Activated gamma-delta T cell treated with Interleukin-2 at 50 U/mL for 16 hours (primary cell): Measurements from ENCODE around the gene ARID3B.
A peak's percentile ranks its signal among the peaks of the same experiment; 100 is the strongest.
"Not testable (repeated sequence)": the region's sequence is repeated elsewhere in the genome, so short reads cannot be mapped to it uniquely, and the experiment has no call there.

ENCODE experiments used
- DNase-seq: peaks from one replicate; pipeline ENCODE4 v3.0.0-alpha.2; 2020

The ARID3B gene

GRCh38 chr15:74540761-74541493, at the start of gene ARID3B:
ARID3B (plus strand) TSS chr15:74541220; CDS start chr15:74543937, 2,717 bp downstream.
- peak; percentile 97 for DNase-seq

GRCh38 chr15:74496648-74497047, 44.4 kb upstream of the ARID3B start:
- no peak for DNase-seq

- no peak for DNase-seq
These were observed 43.4 kb upstream of the ARID3B start for GRCh38 chr15:74497584-74497983.

- DNase-seq: no peak
These were observed 41.7 kb upstream of the ARID3B start for GRCh38 chr15:74499366-74499765.

GRCh38 chr15:74500401-74500800, 40.6 kb upstream of the ARID3B start:
- DNase-seq: no peak

GRCh38 chr15:74502301-74502700, 38.7 kb upstream of the ARID3B start:
- no peak for DNase-seq

GRCh38 chr15:74504418-74504817, 36.6 kb upstream of the ARID3B start:
- no peak for DNase-seq

- DNase-seq: no peak
These were observed 36.2 kb upstream of the ARID3B start for GRCh38 chr15:74504836-74505235.

- DNase-seq: no peak
These were observed 35.0 kb upstream of the ARID3B start for GRCh38 chr15:74505837-74506514.

GRCh38 chr15:74506515-74506840, 34.5 kb upstream of the ARID3B start:
- DNase-seq: no peak

- DNase-seq: no peak
These were observed 29.4 kb upstream of the ARID3B start for GRCh38 chr15:74511583-74511982.

- not testable (repeated sequence) for DNase-seq
These were observed 27.0 kb upstream of the ARID3B start for GRCh38 chr15:74514059-74514458.

- DNase-seq: no peak
These were observed 23.9 kb upstream of the ARID3B start for GRCh38 chr15:74517096-74517495.

GRCh38 chr15:74519311-74519710, 21.7 kb upstream of the ARID3B start:
- DNase-seq: no peak

- DNase-seq: no peak
These were observed 20.6 kb upstream of the ARID3B start for GRCh38 chr15:74520407-74520806.

GRCh38 chr15:74523982-74524381, 17.0 kb upstream of the ARID3B start:
- DNase-seq: no peak

- no peak for DNase-seq
These were observed 15.7 kb upstream of the ARID3B start for GRCh38 chr15:74525309-74525708.

GRCh38 chr15:74525945-74526344, 15.1 kb upstream of the ARID3B start:
- DNase-seq: no peak

- no peak for DNase-seq
These were observed 12.1 kb upstream of the ARID3B start for GRCh38 chr15:74528876-74529275.

GRCh38 chr15:74529921-74530320, 11.1 kb upstream of the ARID3B start:
- no peak for DNase-seq

- no peak for DNase-seq
These were observed 10.3 kb upstream of the ARID3B start for GRCh38 chr15:74530771-74531143.

GRCh38 chr15:74531144-74531811, 9.7 kb upstream of the ARID3B start:
- no peak for DNase-seq

- DNase-seq: no peak
These were observed 5.5 kb upstream of the ARID3B start for GRCh38 chr15:74535388-74536084.

GRCh38 chr15:74537736-74538135, 3.3 kb upstream of the ARID3B start:
- DNase-seq: no peak
